Hepatocyte (in vitro differentiated cells): ENCODE measurements around the gene CEBPZ. TPM values are rescaled to one million over a fixed set of nuclear protein-coding genes. Genes with fewer than 3 reads are reported as not detected.
A peak's percentile ranks its signal among the peaks of the same experiment; 100 is the strongest.

Source experiments
- DNase-seq: peaks from one replicate; pipeline ENCODE4 v3.0.0-alpha.2; 2016; ENCODE audit warnings: low spot score
- H2AFZ ChIP-seq: fragments of 200-600 bp; sonication (generic); 2 replicates; pipeline ENCODE4 v1.6.0; 2016; ENCODE audit warnings: antibody characterized with exemption, mild to moderate bottlenecking
- H3K27ac ChIP-seq: fragments of 200-600 bp; sonication (generic); 2 replicates; pipeline ENCODE4 v1.5.1; 2016; ENCODE audit warnings: mild to moderate bottlenecking
- H3K27me3 ChIP-seq: fragments of 200-600 bp; sonication (generic); 2 replicates; pipeline ENCODE4 v1.6.1; 2016
- H3K36me3 ChIP-seq: fragments of 200-600 bp; sonication (generic); replicated peaks from 2 replicates; pipeline ENCODE4 v1.5.1; 2016; ENCODE audit warnings: low read depth; ENCODE audit not compliant: insufficient read depth
- H3K4me1 ChIP-seq: fragments of 200-600 bp; sonication (generic); 2 replicates; pipeline ENCODE4 v1.5.1; 2016; ENCODE audit warnings: mild to moderate bottlenecking, moderate library complexity; ENCODE audit not compliant: insufficient read depth
- H3K4me2 ChIP-seq: fragments of 200-600 bp; sonication (generic); 2 replicates; pipeline ENCODE4 v1.6.0; 2016
- H3K4me3 ChIP-seq: fragments of 200-600 bp; sonication (generic); 2 replicates; pipeline ENCODE4 v1.5.1; 2016; ENCODE audit warnings: mild to moderate bottlenecking
- H3K79me2 ChIP-seq: fragments of 200-600 bp; sonication (generic); 2 replicates; pipeline ENCODE4 v1.6.0; 2017; ENCODE audit warnings: mild to moderate bottlenecking
- H3K9me2 ChIP-seq: fragments of 200-600 bp; sonication (generic); replicated peaks from 2 replicates; pipeline ENCODE4 v1.6.0; 2017; ENCODE audit warnings: mild to moderate bottlenecking; ENCODE audit not compliant: insufficient read depth
- H3K9me3 ChIP-seq: fragments of 200-600 bp; sonication (generic); 2 replicates; pipeline ENCODE4 v1.5.1; 2016; ENCODE audit warnings: low read depth, mild to moderate bottlenecking
- H4K20me1 ChIP-seq: fragments of 200-600 bp; sonication (generic); 2 replicates; pipeline ENCODE4 v1.6.0; 2016; ENCODE audit warnings: mild to moderate bottlenecking; ENCODE audit not compliant: insufficient read depth, poor library complexity, severe bottlenecking
- CTCF ChIP-seq: fragments of 200-600 bp; sonication (generic); IDR thresholded peaks from 2 replicates; pipeline ENCODE4 v1.5.1; 2016; ENCODE audit warnings: antibody characterized with exemption, mild to moderate bottlenecking; ENCODE audit not compliant: poor library complexity
- EZH2 ChIP-seq: fragments of 200-600 bp; sonication (generic); IDR thresholded peaks from 2 replicates; pipeline ENCODE4 v1.6.1; 2016; ENCODE audit warnings: antibody characterized with exemption, mild to moderate bottlenecking, borderline replicate concordance
- EZH2phosphoT487 ChIP-seq: fragments of 200-600 bp; sonication (generic); IDR thresholded peaks from one replicate; pipeline ENCODE4 v1.6.1; 2018; ENCODE audit warnings: antibody characterized with exemption, mild to moderate bottlenecking, low read depth, moderate library complexity; ENCODE audit not compliant: unreplicated experiment, severe bottlenecking
- WGBS: methylation state at CpG from one replicate; pipeline ENCODE4 v1.1.6; 2016; ENCODE audit warnings: low lambda C conversion rate; ENCODE audit errors: missing lambda C conversion rate; 5-methylcytosine and 5-hydroxymethylcytosine counted together
- polyA plus RNA-seq: library from polyadenylated mRNA; unstranded; fragments of >200 nt; fragmentation: Nextera tagmentation; extraction: Ambion mirVana; gene quantifications from 2 replicates; pipeline ENCODE4 v1.2.1, GENCODE V29; 2016
- total RNA-seq: library from RNA; depleted of rRNA; stranded (reverse); fragments of >200 nt; gene quantifications from 2 replicates; pipeline ENCODE4 v1.2.3, GENCODE V29; 2014

The CEBPZ gene
- total and polyA plus RNA-seq, 2 experiments from 2014 or later = 21.5 to 40.3 TPM

- TF ChIP-seq CTCF = no peak
- TF ChIP-seq EZH2phosphoT487 = no peak
- TF ChIP-seq EZH2 = no peak
- Histone ChIP-seq H3K79me2 (no peaks in the 10 kb centered on the region), H3K4me1 (no peaks in the 10 kb centered on the region), H3K9me3 (no peaks in the 10 kb centered on the region), H3K4me3 (no peak overlapping the region), H2AFZ (no peak overlapping the region), H3K4me2 (no peak overlapping the region), H3K36me3 (no peaks in the 10 kb centered on the region), H3K27me3 (no peaks in the 10 kb centered on the region), H4K20me1 (no peaks in the 10 kb centered on the region), H3K9me2 (no peaks in the 10 kb centered on the region), H3K27ac (no peak overlapping the region)
- 77% methylated on average over 4 of the region's 4 CpGs for WGBS
- DNase-seq = no peak
Observed at GRCh38 chr2:37191253-37191652, 40.1 kb downstream of the CEBPZ start.

DNA sequence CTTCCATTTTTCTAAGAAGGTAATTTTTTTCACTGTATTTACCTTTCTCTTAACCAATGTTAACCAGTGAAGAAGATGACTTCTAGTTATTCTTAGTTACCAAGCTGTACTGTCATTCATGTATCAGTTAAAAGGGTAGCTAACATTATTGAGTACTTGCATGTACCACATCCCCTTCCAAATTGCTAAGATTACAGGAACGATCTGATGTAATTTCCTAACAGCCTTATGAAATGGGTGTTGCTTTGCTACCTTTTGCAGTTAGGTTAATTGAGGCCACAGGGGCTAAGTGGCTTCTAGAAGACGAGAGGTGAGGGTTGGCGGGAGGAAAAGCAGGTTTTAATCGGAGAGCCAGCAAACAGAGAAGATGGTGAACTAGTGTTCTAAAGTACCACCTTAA is 41.1 kb downstream of the CEBPZ start:
- H3K4me2 ChIP-seq = no peak overlapping the region
- H4K20me1 ChIP-seq = no peaks in the 10 kb centered on the region
- TF ChIP-seq EZH2 (no peak), EZH2phosphoT487 (no peak), CTCF (no peak)
- H3K9me2 ChIP-seq = no peaks in the 10 kb centered on the region
- no peaks in the 10 kb centered on the region for H3K79me2 ChIP-seq
- peak overlapping the region; percentile 37 for H3K27ac ChIP-seq
- no peak overlapping the region for H3K4me3 ChIP-seq
- no peaks in the 10 kb centered on the region for H3K4me1 ChIP-seq
- H3K9me3 ChIP-seq = no peaks in the 10 kb centered on the region
- H3K36me3 ChIP-seq = no peaks in the 10 kb centered on the region
- no peak for DNase-seq
- no peaks in the 10 kb centered on the region for H3K27me3 ChIP-seq
- H2AFZ ChIP-seq = no peak overlapping the region
- WGBS = 89% methylated on average over 4 of the region's 4 CpGs

DNA sequence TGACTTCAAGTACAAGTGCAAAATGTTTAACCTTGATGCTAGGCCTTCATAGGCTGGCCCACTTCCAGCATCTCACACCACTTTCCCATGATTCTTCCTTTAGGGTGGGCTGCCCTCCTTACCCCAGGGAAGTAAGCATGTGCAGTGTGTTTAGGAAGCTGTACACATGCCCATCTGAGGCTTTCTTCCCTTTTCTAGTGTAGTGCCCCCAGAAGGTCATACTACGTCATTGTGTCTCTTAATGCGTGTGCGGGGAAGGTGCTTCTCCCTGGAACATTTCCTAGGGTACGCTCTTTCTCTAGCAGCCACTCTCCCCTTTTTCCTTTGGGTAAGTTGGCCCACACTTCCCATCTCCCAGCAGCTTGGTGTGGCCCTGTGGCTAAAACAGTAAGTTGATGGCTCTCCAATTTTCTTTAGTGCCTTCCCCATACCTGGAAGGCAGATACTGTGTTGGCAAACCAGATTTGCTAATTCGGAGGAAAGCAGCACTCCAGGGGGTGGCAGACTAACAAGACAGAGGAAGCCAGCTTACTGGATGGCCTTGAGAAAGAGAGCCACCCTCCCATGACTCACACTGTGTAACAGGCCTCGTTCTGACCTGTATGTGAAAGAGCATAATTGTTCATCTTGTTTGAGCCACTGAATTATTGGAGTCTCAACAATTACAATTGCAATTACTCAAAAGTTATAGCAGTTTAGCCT is 41.8 kb downstream of the CEBPZ start:
- peak; percentile 70 for DNase-seq
- no peak overlapping the region for H3K4me2 ChIP-seq

More for the DNA sequence above, 41.8 kb downstream of the CEBPZ start:
- Histone ChIP-seq H4K20me1 (no peaks in the 10 kb centered on the region), H3K4me1 (no peaks in the 10 kb centered on the region), H2AFZ (no peak overlapping the region), H3K27me3 (no peaks in the 10 kb centered on the region), H3K4me3 (no peak overlapping the region), H3K9me3 (no peaks in the 10 kb centered on the region), H3K9me2 (no peaks in the 10 kb centered on the region), H3K27ac (peak overlapping the region; percentile 37), H3K79me2 (no peaks in the 10 kb centered on the region), H3K36me3 (no peaks in the 10 kb centered on the region)
- 69% methylated on average over 6 of the region's 6 CpGs for WGBS
- TF ChIP-seq CTCF = no peak
